Fibroblast of the aortic adventitia (primary cell): ENCODE results near the gene PRMT2. TPM values are rescaled to one million over a fixed set of nuclear protein-coding genes. Genes with fewer than 3 reads are reported as not detected.

Source experiments
- DNase-seq: peaks from one replicate; pipeline ENCODE4 v3.0.0-alpha.2; 2010; ENCODE audit warnings: low read depth
- H3K4me3 ChIP-seq: 2 replicates; pipeline ENCODE4 v1.5.1; 2011; ENCODE audit warnings: low read depth, mild to moderate bottlenecking, control low read depth, low read length, moderate library complexity
- total RNA-seq: library from RNA; depleted of rRNA; stranded (reverse); fragments of >200 nt; gene quantifications from 2 replicates; pipeline ENCODE4 v1.2.3, GENCODE V29; 2012; ENCODE audit warnings: low replicate concordance
- TF ChIP-seq, protein P1 (sequence below): IDR thresholded peaks from 2 replicates; pipeline ENCODE4 v1.5.1; 2011; ENCODE audit warnings: mild to moderate bottlenecking, low read length, control low read depth, inconsistent platforms; ENCODE audit not compliant: insufficient read depth

PRMT2 gene
- total RNA-seq, 1 donor = 96.6 TPM

- H3K4me3 ChIP-seq = no peak overlapping the region
- no peak for DNase-seq
- TF ChIP-seq, protein P1, sequence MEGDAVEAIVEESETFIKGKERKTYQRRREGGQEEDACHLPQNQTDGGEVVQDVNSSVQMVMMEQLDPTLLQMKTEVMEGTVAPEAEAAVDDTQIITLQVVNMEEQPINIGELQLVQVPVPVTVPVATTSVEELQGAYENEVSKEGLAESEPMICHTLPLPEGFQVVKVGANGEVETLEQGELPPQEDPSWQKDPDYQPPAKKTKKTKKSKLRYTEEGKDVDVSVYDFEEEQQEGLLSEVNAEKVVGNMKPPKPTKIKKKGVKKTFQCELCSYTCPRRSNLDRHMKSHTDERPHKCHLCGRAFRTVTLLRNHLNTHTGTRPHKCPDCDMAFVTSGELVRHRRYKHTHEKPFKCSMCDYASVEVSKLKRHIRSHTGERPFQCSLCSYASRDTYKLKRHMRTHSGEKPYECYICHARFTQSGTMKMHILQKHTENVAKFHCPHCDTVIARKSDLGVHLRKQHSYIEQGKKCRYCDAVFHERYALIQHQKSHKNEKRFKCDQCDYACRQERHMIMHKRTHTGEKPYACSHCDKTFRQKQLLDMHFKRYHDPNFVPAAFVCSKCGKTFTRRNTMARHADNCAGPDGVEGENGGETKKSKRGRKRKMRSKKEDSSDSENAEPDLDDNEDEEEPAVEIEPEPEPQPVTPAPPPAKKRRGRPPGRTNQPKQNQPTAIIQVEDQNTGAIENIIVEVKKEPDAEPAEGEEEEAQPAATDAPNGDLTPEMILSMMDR = no peak
Observed at GRCh38 chr21:46606427-46606813, 29.1 kb upstream of the PRMT2 start.

- no peak for DNase-seq
- TF ChIP-seq, protein P1 = no peak
- H3K4me3 ChIP-seq = no peak overlapping the region
Observed at GRCh38 chr21:46607636-46608035, 27.8 kb upstream of the PRMT2 start.

DNA sequence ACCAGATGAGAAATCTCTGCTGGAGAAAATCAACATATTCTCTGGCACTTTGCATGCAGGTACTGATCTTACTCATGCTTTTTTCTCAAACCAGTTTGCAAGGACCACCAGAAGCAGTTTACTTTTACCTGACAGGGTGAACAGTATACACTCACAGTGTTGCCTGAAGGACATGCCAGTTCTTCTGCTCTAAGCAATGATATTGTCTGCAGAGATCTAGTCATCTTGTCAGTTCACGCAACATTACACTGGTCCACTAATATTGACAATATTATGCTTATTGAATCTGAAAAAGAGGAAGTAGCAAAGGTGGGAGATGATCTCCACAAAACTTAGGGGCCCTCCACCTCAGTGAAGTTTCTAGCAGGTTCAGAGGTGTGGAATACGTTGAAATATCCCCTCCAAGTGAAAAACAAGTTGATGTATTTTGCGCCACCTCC is 26.8 kb upstream of the PRMT2 start:
- DNase-seq = no peak
- no peak overlapping the region for H3K4me3 ChIP-seq
- TF ChIP-seq, protein P1 = no peak

DNA sequence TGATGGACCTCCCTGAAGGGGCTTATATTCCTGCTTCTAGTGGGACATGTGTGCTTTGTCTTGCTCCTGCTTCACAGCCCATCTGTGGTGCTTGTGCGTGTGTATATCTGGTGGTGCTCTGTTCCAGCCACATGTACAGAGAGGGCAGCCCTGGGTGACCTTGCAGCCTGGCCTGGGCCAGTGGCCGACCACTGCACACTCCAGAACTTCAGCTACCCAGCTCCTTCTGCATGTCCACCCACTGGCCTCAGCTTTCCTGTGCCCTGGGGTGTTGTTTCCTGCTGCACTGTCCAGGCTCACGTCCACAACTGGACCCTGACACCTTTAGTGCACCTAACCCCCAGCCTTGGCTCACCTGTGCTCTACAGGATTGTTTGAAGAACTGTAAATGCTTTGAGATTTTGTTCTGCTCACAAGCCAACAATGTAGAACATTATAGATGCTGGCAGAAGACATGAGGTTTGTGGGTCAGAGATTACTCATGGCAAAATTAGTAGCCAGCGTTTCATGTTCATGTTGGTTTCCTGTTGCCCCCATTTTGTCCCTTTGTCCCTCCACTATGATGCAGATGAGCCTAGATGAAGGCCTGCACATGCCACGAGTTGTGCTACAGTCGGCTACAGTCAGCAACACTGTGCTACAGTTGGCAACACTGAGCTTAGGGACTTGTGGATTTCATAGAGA is 25.3 kb upstream of the PRMT2 start:
- H3K4me3 ChIP-seq = no peak overlapping the region
- DNase-seq = peak; percentile 79
- TF ChIP-seq, protein P1 = no peak

DNA sequence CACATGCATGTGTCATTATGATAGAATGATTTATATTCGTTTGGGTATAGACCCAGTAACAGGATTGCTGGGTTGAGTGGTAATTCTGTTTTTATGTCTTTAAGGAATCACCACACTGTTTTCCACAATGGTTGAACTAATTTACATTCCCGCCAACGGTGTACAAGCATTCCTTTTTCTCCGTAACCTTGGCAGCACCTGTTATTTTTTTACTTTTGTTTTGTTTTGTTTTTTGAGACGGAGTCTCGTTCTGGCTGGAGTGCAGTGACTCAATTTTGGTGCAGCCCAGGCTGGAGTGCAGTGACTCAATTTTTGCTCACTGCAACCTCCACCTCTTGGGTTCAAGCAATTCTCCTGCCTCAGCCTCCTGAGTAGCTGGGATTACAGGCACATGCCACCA is 22.1 kb upstream of the PRMT2 start:
- DNase-seq = no peak
- TF ChIP-seq, protein P1 = no peak
- no peak overlapping the region for H3K4me3 ChIP-seq

- DNase-seq = no peak
- TF ChIP-seq, protein P1 = no peak
Observed at GRCh38 chr21:46616050-46616449, 19.4 kb upstream of the PRMT2 start.

GRCh38 chr21:46616656-46617055 is 18.8 kb upstream of the PRMT2 start:
- TF ChIP-seq, protein P1 = no peak
- H3K4me3 ChIP-seq = no peak overlapping the region
- DNase-seq = no peak

More at GRCh38 chr21:46616050-46616449, 19.4 kb upstream of the PRMT2 start:
- H3K4me3 ChIP-seq = no peak overlapping the region
